Progenitor cell of endocrine pancreas (in vitro differentiated cells): ENCODE results near the gene PGBD4. TPM values are rescaled to one million over a fixed set of nuclear protein-coding genes. Genes with fewer than 3 reads are reported as not detected.

Experiments used
- DNase-seq: peaks from one replicate; pipeline ENCODE4 v3.0.0; 2021; ENCODE audit warnings: low spot score; ENCODE audit not compliant: unreplicated experiment
- H3K27ac Mint-ChIP-seq: 2 replicates; pipeline ENCODE4 v1.8.0; 2021; ENCODE audit warnings: mild to moderate bottlenecking, moderate library complexity, mixed read lengths
- H3K27me3 Mint-ChIP-seq: 2 replicates; pipeline ENCODE4 v1.8.0; 2021; ENCODE audit warnings: mixed read lengths
- H3K36me3 Mint-ChIP-seq: 2 replicates; pipeline ENCODE4 v1.8.0; 2022; ENCODE audit warnings: mixed read lengths; ENCODE audit not compliant: insufficient read depth
- H3K4me1 Mint-ChIP-seq: 2 replicates; pipeline ENCODE4 v1.8.0; 2021; ENCODE audit warnings: low read depth, mixed read lengths
- H3K4me3 Mint-ChIP-seq: 2 replicates; pipeline ENCODE4 v1.8.0; 2021; ENCODE audit warnings: low read depth, mild to moderate bottlenecking, moderate library complexity, mixed read lengths
- H3K9me3 Mint-ChIP-seq: 2 replicates; pipeline ENCODE4 v1.8.0; 2021; ENCODE audit warnings: low read depth, mixed read lengths
- total RNA-seq: library from RNA; stranded (reverse); gene quantifications from 2 replicates; pipeline ENCODE4 v1.2.1, GENCODE V29; 2021
- TF ChIP-seq, protein P1 (sequence below): fragments of 200-600 bp; sonication (generic); IDR thresholded peaks from one replicate; pipeline ENCODE4 v1.5.0; 2021; ENCODE audit warnings: antibody characterized with exemption, mild to moderate bottlenecking; ENCODE audit not compliant: unreplicated experiment

PGBD4 gene
- total RNA-seq, 1 donor from 2014 or later, result 1.7 TPM

DNA sequence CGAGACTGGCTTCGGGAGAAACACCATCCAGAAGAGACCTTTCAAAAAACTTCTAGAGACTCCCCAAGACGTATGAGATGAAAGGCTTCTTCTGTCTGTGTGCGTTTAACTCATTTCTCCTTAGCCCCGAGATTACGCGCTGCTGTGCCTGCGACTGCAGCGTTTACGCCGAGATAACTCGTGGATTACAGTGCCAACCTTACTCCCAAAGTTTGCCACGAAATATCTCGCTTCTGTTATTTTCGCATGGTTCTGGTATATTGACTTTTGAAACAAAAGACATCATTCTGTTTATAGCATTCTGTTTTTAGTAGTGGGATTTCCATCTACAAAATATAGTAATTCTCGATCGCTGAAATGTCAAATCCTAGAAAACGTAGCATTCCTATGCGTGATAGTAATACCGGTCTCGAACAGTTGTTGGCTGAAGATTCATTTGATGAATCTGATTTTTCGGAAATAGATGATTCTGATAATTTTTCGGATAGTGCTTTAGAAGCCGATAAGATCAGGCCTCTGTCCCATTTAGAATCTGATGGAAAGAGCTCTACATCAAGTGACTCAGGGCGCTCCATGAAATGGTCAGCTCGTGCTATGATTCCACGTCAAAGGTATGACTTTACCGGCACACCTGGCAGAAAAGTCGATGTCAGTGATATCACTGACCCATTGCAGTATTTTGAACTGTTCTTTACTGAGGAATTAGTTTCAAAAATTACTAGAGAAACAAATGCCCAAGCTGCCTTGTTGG lies 467 bp downstream of the PGBD4 start:
- TF ChIP-seq, protein P1, sequence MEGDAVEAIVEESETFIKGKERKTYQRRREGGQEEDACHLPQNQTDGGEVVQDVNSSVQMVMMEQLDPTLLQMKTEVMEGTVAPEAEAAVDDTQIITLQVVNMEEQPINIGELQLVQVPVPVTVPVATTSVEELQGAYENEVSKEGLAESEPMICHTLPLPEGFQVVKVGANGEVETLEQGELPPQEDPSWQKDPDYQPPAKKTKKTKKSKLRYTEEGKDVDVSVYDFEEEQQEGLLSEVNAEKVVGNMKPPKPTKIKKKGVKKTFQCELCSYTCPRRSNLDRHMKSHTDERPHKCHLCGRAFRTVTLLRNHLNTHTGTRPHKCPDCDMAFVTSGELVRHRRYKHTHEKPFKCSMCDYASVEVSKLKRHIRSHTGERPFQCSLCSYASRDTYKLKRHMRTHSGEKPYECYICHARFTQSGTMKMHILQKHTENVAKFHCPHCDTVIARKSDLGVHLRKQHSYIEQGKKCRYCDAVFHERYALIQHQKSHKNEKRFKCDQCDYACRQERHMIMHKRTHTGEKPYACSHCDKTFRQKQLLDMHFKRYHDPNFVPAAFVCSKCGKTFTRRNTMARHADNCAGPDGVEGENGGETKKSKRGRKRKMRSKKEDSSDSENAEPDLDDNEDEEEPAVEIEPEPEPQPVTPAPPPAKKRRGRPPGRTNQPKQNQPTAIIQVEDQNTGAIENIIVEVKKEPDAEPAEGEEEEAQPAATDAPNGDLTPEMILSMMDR, result no peak
- Mint-ChIP-seq H3K4me3 (peak overlapping the region; percentile 100), H3K4me1 (peaks cover 12% of the 10 kb centered on the region), H3K27me3 (no peaks in the 10 kb centered on the region), H3K36me3 (peaks cover 5% of the 10 kb centered on the region), H3K27ac (peak overlapping the region; percentile 99), H3K9me3 (no peaks in the 10 kb centered on the region)
- no peak for DNase-seq

DNA sequence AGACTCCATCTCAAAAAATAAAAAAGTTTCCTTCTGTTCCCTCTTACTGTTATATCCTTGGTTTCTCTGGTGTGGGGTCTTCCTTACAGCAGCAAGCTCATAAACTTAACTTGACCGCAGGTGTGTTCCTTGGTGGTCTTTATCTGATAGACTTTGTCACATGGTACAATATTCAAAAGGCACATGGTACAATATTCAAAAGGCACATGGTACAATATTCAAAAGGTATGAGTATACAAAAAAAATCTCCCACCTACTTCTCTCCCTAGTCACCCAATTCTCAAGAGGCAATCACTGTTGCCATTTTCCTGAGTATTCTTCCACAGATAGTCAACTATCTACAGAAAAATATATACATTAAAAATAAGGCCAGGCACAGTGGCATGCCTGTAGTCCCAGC lies 4.5 kb downstream of the PGBD4 start:
- Mint-ChIP-seq H3K36me3 (peaks cover 3% of the 10 kb centered on the region), H3K27ac (no peak overlapping the region), H3K4me3 (no peak overlapping the region), H3K9me3 (no peaks in the 10 kb centered on the region), H3K4me1 (peaks cover 4% of the 10 kb centered on the region), H3K27me3 (no peaks in the 10 kb centered on the region)
- DNase-seq, result no peak
- TF ChIP-seq, protein P1, result no peak

DNA sequence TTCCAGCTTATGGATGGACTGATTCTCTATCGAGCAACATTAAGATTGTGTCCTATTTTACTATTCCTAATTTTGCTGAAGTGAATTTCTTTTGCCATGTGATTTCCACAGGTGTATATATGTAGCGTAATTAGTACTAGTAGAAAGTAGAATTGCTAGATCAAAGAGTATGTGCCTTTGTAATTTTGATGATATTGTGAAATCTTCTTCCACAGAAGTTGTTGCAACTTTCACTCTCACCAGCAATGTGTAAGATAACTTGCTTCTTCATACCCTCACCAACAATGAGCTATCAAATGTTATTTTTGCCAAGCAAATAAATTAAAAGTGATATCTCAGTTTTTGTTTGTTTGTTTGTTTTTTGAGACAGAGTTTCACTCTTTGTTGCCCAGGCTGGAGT lies 5.4 kb downstream of the PGBD4 start:
- TF ChIP-seq, protein P1, result no peak
- Mint-ChIP-seq H3K4me1 (no peaks in the 10 kb centered on the region), H3K9me3 (no peaks in the 10 kb centered on the region), H3K27me3 (no peaks in the 10 kb centered on the region), H3K4me3 (no peak overlapping the region), H3K36me3 (peaks cover 3% of the 10 kb centered on the region), H3K27ac (no peak overlapping the region)
- DNase-seq, result no peak

DNA sequence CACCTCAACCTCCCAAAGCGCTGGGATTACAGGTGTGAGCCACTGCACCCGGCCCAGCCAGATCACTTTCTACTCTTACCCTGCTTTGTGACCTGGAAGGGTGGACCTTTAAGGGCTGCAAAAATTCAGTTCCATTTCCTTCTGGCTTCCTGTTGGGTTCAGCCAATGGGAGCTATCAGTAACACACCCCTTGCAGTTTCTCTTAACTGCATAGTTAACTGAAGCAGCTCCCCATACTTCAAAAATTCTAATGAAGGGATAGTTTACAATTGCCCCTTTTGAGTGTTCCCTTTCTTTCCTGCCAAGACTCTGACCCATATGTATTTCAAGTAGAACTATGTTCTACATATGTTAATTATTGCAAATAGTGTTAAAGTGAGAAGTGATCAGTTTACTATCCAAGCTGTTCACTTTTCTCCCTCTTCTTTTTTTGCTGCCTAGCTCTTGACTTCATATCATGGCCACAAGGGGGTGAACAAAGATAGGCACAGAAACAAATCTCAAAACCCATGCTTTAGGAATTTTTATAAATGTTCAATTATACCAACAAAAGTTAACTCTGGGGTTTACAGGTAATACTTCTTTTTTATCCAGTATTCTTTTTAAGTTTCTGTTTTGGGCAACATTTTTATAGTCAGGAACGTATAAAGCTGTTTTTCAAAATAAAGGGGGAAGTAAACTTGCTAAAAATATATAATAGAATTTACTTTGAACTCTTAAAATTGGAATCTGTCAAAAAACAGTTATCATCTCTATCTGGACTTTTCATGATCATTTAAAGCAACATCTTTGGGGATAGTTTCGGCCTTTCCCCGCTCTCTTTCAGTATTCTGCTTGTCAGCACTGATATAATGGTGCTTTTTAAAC lies 8.1 kb downstream of the PGBD4 start:
- Mint-ChIP-seq H3K27me3 (no peaks in the 10 kb centered on the region), H3K4me3 (no peak overlapping the region), H3K4me1 (no peaks in the 10 kb centered on the region), H3K27ac (no peak overlapping the region), H3K36me3 (no peaks in the 10 kb centered on the region), H3K9me3 (no peaks in the 10 kb centered on the region)
- no peak for DNase-seq
- TF ChIP-seq, protein P1, result peak; percentile 67

DNA sequence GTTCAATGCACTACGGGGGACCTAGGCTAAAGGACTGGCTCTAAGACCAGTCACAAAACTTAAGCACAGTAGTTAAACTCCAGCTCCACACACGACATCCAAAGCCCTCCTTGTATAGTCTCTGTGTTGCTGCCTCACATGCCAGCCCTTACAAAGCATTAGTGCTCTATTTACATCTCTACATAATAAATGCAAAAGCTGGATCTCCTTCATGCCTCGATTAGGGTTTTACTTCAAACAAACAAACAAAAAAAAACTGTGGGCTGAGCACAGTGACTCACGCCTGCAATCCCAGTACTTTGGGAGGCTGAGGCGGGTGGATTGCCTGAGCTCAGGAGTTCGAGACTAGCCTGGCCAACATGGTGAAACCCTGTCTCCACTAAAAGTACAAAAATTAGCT lies 9.6 kb downstream of the PGBD4 start:
- Mint-ChIP-seq H3K36me3 (no peaks in the 10 kb centered on the region), H3K27me3 (no peaks in the 10 kb centered on the region), H3K4me1 (no peaks in the 10 kb centered on the region), H3K4me3 (no peak overlapping the region), H3K27ac (no peak overlapping the region), H3K9me3 (no peaks in the 10 kb centered on the region)
- no peak for DNase-seq
- TF ChIP-seq, protein P1, result no peak
